HepG2 (cell line): ENCODE results near the gene FRMD1. TPM values are rescaled to one million over a fixed set of nuclear protein-coding genes. Genes with fewer than 3 reads are reported as not detected.
A peak's percentile ranks its signal among the peaks of the same experiment; 100 is the strongest.

Experiments used
- ATAC-seq: fragments of 200-7000 bp; cut with Tn5 transposase; 3 replicates; pipeline ENCODE4 v1.9.1; 2020; ENCODE audit warnings: mild to moderate bottlenecking, moderate library complexity
- BruUV-seq: library from RNA; stranded (reverse); fragments of 400-500 nt; replicated peaks from 2 replicates; lab custom pipeline; 2021; lab: Mats Ljungman, UMichigan
- CTCF ChIA-PET: fragments of 300-600 bp; formaldehyde crosslinking; extraction: SDS; loops from one replicate; lab custom pipeline; 2021; ENCODE audit warnings: low total read pairs, inconsistent platforms, low intra/inter-chr PET ratio; lab: Yijun Ruan, JAX
- POLR2A ChIA-PET: fragments of 350-600 bp; sonication (Branson Sonifier 250); formaldehyde crosslinking; loops from one replicate; lab custom pipeline; 2020; ENCODE audit warnings: antibody characterized with exemption, inconsistent platforms; lab: Yijun Ruan, JAX
- DNase-seq: peaks from one replicate; pipeline ENCODE4 v3.0.0-alpha.2; 2015; ENCODE audit warnings: low spot score
- FAIRE-seq: peaks from 3 replicates; lab custom pipeline; 2011; peaks lifted over from hg19 to GRCh38; lab: Jason Lieb, UNC
- H2AFZ ChIP-seq: one replicate; pipeline ENCODE4 v1.6.1; 2011; ENCODE audit warnings: low read length, inconsistent platforms
- H3K27ac ChIP-seq: fragments of 300-600 bp; 3 replicates; pipeline ENCODE4 v1.8.0; 2011; ENCODE audit warnings: mixed run types, mild to moderate bottlenecking, mixed read lengths, low read length, inconsistent platforms; ENCODE audit not compliant: insufficient read depth; ENCODE audit errors: extremely low read length
- H3K27me3 ChIP-seq, 2 experiments: fragments of 200-600 bp in 1 of 2; 2 replicates in 1 of 2; 3 replicates in 1 of 2; pipeline versions ENCODE4 v1.6.0 to v1.8.0; 2011; ENCODE audit warnings: low read length in 2 of 2, mild to moderate bottlenecking in 2 of 2, moderate library complexity in 2 of 2, inconsistent platforms in 1 of 2; ENCODE audit not compliant: insufficient read depth in 2 of 2, control insufficient read depth in 1 of 2
- H3K36me3 ChIP-seq, 2 experiments: fragments of 200-600 bp in 1 of 2; replicated peaks in 1 of 2; 2 replicates in 1 of 2; 3 replicates in 1 of 2; pipeline versions ENCODE4 v1.5.1 to v1.8.0; 2011; ENCODE audit warnings: low read length in 2 of 2, inconsistent platforms in 1 of 2; ENCODE audit not compliant: insufficient read depth in 2 of 2, control insufficient read depth in 1 of 2
- H3K4me1 ChIP-seq: 2 replicates; pipeline ENCODE4 v1.5.1; 2012; ENCODE audit warnings: low read length, inconsistent platforms; ENCODE audit not compliant: insufficient read depth
- H3K4me2 ChIP-seq: 2 replicates; pipeline ENCODE4 v1.6.0; 2011; ENCODE audit warnings: low read depth, low read length, inconsistent platforms
- H3K4me3 ChIP-seq, 3 experiments: fragments of 200-600 bp in 1 of 3; sonication (generic), shearing (Covaris generic) in 1 of 3; replicated peaks in 1 of 3; 2 replicates each; pipeline ENCODE4 v1.5.1; 2011 to 2016; ENCODE audit warnings: low read length in 3 of 3, inconsistent platforms in 2 of 3, low read depth in 2 of 3, mild to moderate bottlenecking in 2 of 3, control low read depth in 1 of 3, mixed read lengths in 1 of 3; ENCODE audit not compliant: insufficient read depth in 1 of 3
- H3K79me2 ChIP-seq: one replicate; pipeline ENCODE4 v1.6.1; 2011; ENCODE audit warnings: low read length, inconsistent platforms; ENCODE audit not compliant: insufficient read depth
- H3K9ac ChIP-seq: 2 replicates; pipeline ENCODE4 v1.6.0; 2011; ENCODE audit warnings: mild to moderate bottlenecking, low read depth, low read length, inconsistent platforms; ENCODE audit not compliant: insufficient read depth
- H3K9me3 ChIP-seq: 2 replicates; pipeline ENCODE4 v1.5.1; 2012; ENCODE audit warnings: mild to moderate bottlenecking, low read length
- H4K20me1 ChIP-seq: 2 replicates; pipeline ENCODE4 v1.6.0; 2011; ENCODE audit warnings: inconsistent platforms, mild to moderate bottlenecking, low read length, moderate library complexity; ENCODE audit not compliant: insufficient read depth
- CHD2 ChIP-seq: IDR thresholded peaks from 2 replicates; pipeline ENCODE4 v1.6.1; 2011; ENCODE audit warnings: low read depth, low read length, improper control_type of control experiment
- CTCF ChIP-seq: sonication (generic); formaldehyde crosslinking; IDR thresholded peaks from 2 replicates; pipeline ENCODE4 v1.5.0; 2020; ENCODE audit warnings: mild to moderate bottlenecking, missing genetic modification reagents, moderate library complexity
- SKIL ChIP-seq: sonication (generic); formaldehyde crosslinking; IDR thresholded peaks from 2 replicates; pipeline ENCODE4 v1.8.0; 2022; ENCODE audit warnings: missing genetic modification reagents, mild to moderate bottlenecking, moderate library complexity, borderline replicate concordance
- SMC3 ChIP-seq: IDR thresholded peaks from 2 replicates; pipeline ENCODE4 v1.6.1; 2011; ENCODE audit warnings: low read length, improper control_type of control experiment
- STAG1 ChIP-seq: sonication (generic); formaldehyde crosslinking; IDR thresholded peaks from 2 replicates; pipeline ENCODE4 v1.4.0; 2020; ENCODE audit warnings: missing genetic modification reagents
- ZFP90 ChIP-seq: sonication (generic); formaldehyde crosslinking; IDR thresholded peaks from 2 replicates; pipeline ENCODE4 v1.8.0; 2022; ENCODE audit warnings: missing genetic modification reagents, mild to moderate bottlenecking, inconsistent platforms, borderline replicate concordance
- ZKSCAN5 ChIP-seq: sonication (generic); formaldehyde crosslinking; IDR thresholded peaks from 2 replicates; pipeline ENCODE4 v1.5.1; 2020; ENCODE audit warnings: mild to moderate bottlenecking, missing genetic modification reagents
- ZNF335 ChIP-seq: sonication (generic); formaldehyde crosslinking; IDR thresholded peaks from 2 replicates; pipeline ENCODE4 v1.4.0; 2020; ENCODE audit warnings: missing genetic modification reagents
- ZNF343 ChIP-seq: sonication (generic); formaldehyde crosslinking; IDR thresholded peaks from 2 replicates; pipeline ENCODE4 v1.4.0; 2020; ENCODE audit warnings: mild to moderate bottlenecking, missing genetic modification reagents
- WGBS: methylation state at CpG from one replicate; pipeline ENCODE4 v1.1.6; 2017; ENCODE audit warnings: low lambda C conversion rate; 5-methylcytosine and 5-hydroxymethylcytosine counted together
- in situ Hi-C: cut with HindIII; loops from 2 replicates; pipeline ENCODE4 v1.10.0; 2017; ENCODE audit warnings: low pct_unique_long_range_greater_than_20kb; ENCODE audit not compliant: extremely low pct_ligation_motif_present
- intact Hi-C: fragments of 100-400 bp; cut with micrococcal nuclease; formaldehyde crosslinking; loops from one replicate; pipeline ENCODE4 v1.10.0; 2022; ENCODE audit not compliant: unreplicated experiment
- polyA plus RNA-seq, 8 experiments: library from polyadenylated mRNA; depleted of rRNA in 3 of 8; stranded (reverse) in 7 of 8; unstranded in 1 of 8; fragments of >200 nt; fragmentation: Illumina TruSeq in 4 of 8; extraction: Trizol in 4 of 8; gene quantifications; 2 replicates each; pipeline versions ENCODE4 v1.2.1 to v1.2.3, GENCODE V29; 2011 to 2016; ENCODE audit warnings: low read depth in 4 of 8, missing spikeins in 1 of 8, mixed read lengths in 1 of 8; ENCODE audit not compliant: insufficient read depth in 1 of 8
- total RNA-seq, 5 experiments: library from RNA; depleted of rRNA; stranded (reverse); fragments of >200 nt; fragmentation: Illumina TruSeq; extraction: Trizol; gene quantifications; 2 replicates each; pipeline ENCODE4 v1.2.3, GENCODE V29; 2016; ENCODE audit warnings: low read depth in 1 of 5

The FRMD1 gene
- total and polyA plus RNA-seq, 2 of the 13 experiments (the other 11 are each of a cell fraction or from before 2014, with no cell fraction given) = 0.01 TPM; not detected in 1

DNA sequence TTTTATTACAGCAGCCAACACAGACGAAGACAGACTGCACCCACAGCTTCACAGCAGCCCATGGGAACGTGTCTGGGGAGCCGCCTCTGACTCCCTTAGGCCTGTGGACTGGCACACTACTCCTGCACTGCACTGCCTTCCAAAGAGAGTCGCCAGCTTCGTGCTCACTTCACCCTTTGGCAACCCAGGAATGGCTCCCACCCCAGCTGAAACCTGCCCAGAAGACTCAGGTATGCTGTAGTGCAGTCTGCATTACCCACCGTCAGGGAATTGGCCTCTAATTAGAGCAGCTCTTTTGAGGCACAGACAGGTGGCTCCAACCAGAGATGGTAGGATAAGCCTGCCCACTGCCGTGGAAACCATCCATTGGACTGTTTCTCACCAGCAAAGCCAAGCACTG is 39.9 kb upstream of the FRMD1 start (continued):
- no peak for TF ChIP-seq SKIL (CRISPR knock-in tag)
- TF ChIP-seq ZKSCAN5 (CRISPR knock-in tag) = no peak
- TF ChIP-seq ZNF343 (CRISPR knock-in tag) = no peak
- no peak for TF ChIP-seq CHD2
- TF ChIP-seq ZFP90 (CRISPR knock-in tag) = no peak

DNA sequence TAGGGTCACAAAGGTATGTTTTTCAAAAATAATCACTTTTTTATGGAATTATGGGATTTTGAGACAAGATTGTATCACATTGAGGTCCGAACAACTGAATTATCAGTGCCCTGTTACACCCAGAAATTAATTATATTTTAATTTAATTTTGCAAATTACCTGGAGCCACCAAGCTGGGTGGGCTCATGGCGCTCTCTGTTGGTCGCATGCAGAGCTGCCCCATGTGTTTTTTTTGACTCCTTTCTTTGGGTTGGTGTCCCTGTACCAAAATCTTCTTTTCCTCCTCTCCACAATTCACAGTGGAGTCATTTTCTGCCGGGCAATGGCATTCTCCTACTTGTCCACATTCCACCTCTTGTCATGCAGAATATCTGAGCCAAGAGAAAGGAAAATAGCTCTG is 38.9 kb upstream of the FRMD1 start:
- intact Hi-C loops = loop anchor here (5.0 kb wide), 1 partner anchor 211 kb away; no protein-coding TSS in a partner anchor
- WGBS = 27% methylated on average over 4 of the region's 4 CpGs
- CTCF ChIA-PET = interaction anchor here (0.9 to 1.3 kb wide), 3 partner anchors 58 to 209 kb away, joined by 4 read pairs; no protein-coding TSS in a partner anchor
- Histone ChIP-seq H3K36me3 (no peaks in the 10 kb centered on the region), H3K79me2 (no peaks in the 10 kb centered on the region), H3K4me2 (no peak overlapping the region), H4K20me1 (no peaks in the 10 kb centered on the region), H3K4me3 (no peak overlapping the region), H3K4me1 (peaks cover 14% of the 10 kb centered on the region), H3K27ac (no peak overlapping the region), H2AFZ (no peak overlapping the region), H3K27me3 (peaks cover under 1 to 2% of the 10 kb centered on the region in 2 experiments; a peak in 2 of 5 replicates), H3K9ac (no peak overlapping the region), H3K9me3 (peaks cover 7% of the 10 kb centered on the region)
- no peak for DNase-seq
- POLR2A ChIA-PET = no interaction called here
- no TSS peak for BruUV-seq
- TF ChIP-seq SMC3 = peak; percentile 40; the same call in 1 of the 2 replicates
- TF ChIP-seq ZNF335 (CRISPR knock-in tag) = no peak
- TF ChIP-seq STAG1 (CRISPR knock-in tag) = peak; percentile 70
- TF ChIP-seq CTCF (CRISPR knock-in tag) = peak; percentile 54
- ATAC-seq = no peak
- in situ Hi-C loops = no loop called here
- no peak for FAIRE-seq
